Astrocyte (in vitro differentiated cells and primary cell): ENCODE results near the gene RSPH3.

ENCODE experiments used
- EZH2 ChIP-seq: IDR thresholded peaks from 2 replicates; pipeline ENCODE4 v1.6.1; 2012; ENCODE audit warnings: mild to moderate bottlenecking, low read length, inconsistent platforms; ENCODE audit not compliant: insufficient read depth
- TF ChIP-seq, protein P1 (sequence below): IDR thresholded peaks from 2 replicates; pipeline ENCODE4 v1.5.1; 2011; ENCODE audit warnings: low read depth, mild to moderate bottlenecking, inconsistent platforms, low read length, moderate library complexity; ENCODE audit not compliant: insufficient read depth

DNA sequence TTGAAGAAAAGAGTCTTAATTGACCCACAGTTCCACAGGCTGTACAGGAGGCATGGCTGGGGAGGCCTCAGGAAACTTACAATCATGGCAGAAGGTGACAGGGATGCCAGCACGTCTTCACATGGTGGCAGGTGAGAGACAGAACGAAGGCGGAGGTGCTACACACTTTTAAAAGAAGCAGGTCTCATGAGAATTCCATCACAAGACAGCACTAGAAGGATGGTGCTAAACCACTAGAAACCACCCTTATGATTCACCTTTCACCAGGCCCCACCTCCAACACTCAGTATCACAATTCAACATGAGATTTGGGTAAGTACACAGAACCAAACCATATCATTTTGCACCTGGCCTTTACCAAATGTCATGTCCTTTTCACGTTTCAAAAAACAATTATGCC, 23.9 kb upstream of the RSPH3 start:
- TF ChIP-seq, protein P1, sequence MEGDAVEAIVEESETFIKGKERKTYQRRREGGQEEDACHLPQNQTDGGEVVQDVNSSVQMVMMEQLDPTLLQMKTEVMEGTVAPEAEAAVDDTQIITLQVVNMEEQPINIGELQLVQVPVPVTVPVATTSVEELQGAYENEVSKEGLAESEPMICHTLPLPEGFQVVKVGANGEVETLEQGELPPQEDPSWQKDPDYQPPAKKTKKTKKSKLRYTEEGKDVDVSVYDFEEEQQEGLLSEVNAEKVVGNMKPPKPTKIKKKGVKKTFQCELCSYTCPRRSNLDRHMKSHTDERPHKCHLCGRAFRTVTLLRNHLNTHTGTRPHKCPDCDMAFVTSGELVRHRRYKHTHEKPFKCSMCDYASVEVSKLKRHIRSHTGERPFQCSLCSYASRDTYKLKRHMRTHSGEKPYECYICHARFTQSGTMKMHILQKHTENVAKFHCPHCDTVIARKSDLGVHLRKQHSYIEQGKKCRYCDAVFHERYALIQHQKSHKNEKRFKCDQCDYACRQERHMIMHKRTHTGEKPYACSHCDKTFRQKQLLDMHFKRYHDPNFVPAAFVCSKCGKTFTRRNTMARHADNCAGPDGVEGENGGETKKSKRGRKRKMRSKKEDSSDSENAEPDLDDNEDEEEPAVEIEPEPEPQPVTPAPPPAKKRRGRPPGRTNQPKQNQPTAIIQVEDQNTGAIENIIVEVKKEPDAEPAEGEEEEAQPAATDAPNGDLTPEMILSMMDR = no peak
- no peak for TF ChIP-seq EZH2
